C1 segment of cervical spinal cord (tissue), 14 donors: ENCODE data around the gene CCNQ.

ENCODE experiments used
- DNase-seq, 14 donors: peaks; one replicate each; lab custom pipeline; 2025; lab: John Stamatoyannopoulos, UW

CCNQ gene

DNA sequence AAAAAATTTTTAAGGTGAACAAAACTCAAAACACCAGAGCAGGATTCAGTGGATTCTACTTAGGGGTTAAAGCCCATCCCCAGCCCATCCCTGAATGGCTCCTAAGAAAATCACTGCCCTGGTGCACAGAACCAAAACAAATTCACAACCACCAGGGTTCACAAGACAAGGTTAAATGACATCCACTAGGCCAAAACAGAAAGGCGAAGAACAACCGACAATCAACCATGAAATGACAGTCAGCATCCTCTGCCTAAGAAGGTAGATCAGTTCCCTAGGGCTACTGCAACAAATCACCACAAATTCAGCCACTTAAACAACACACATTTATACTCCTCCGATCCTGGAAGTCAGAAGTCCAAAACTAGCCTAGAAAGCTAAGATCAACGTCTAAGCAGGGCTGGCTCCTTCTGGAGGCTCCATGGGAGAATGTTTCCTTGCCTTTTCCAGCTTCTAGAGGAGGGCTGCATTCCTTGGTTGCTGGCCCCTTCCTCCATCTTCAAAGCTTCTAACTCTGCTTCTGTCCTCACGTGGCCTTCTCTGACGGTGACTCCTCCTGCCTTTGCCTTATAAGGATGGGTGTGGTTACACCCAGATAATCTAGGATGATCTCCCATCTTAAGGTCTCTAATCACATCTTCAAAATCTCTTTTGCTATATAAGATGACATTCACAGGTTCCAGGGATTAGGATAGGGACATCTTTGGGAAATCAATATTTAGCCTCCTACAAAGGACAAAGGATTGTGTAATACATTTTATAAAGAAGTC, 1.8 kb downstream of the CCNQ start:
- no peak for DNase-seq

DNA sequence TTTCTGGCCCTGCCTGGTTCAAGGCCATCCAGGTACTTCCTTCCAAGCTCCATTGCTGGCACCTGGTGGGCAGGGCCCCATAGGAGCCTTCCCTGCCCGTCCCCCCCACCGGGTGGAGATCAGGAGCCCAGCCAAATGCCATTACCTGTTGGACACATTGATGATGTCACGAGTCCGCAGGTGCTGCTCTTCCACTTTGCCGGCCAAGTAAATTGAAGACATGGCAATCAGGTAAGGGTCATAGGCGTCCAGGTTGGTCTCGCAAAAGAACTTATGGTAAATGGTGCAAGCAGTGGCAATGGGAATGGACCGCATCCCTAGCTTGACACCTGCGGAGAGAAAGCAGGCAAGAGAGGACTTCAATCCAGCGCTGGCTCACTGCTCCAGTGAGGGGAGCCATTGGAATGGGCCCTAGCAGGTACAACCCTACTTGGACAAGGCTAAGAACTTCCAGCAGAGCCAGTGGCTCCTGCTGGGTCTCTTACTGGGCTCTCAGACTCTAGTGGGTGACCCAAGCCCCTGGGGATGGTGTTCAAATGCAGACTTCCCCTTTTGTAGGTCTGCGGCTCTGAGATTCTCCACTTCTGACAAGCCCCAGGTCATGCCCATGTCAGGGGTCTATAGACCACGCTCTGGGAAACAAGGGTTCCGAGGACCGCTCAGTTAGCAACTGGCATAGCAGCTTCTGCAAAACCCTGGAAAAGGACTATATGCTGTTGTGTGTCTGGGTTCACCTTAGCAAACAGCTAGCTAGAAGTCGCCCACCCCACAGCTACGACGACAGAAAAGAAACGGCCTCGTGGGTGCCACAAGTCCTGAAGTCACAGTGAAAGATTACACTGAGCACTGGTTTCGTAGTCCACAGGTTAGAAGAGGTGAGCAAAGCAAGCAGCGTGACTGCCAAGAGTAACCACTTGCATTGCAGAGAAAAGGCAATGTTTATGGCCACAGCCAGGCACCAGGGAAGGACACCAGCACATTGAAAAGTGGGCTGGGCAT, 2.8 kb downstream of the CCNQ start:
- no peak for DNase-seq

DNA sequence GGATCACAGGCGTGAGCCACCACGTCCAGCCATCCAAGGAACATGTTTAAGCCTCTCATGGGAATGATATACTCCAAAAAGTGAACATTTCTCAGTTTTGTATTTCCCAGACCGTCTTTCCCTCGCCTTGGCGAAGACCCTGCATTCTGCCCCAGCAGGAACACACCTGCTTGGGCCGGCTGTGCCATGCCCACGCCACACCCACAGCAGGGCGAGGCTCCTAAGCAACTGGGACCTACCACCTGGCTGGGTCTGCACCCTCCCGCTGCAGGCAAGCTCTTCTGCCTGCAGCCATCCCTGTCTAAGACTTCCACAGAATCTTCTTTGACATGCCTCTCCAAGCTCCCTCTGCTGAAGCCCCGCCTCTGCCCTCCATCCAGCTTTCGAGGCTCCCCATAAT, 3.6 kb downstream of the CCNQ start:
- no peak for DNase-seq

DNA sequence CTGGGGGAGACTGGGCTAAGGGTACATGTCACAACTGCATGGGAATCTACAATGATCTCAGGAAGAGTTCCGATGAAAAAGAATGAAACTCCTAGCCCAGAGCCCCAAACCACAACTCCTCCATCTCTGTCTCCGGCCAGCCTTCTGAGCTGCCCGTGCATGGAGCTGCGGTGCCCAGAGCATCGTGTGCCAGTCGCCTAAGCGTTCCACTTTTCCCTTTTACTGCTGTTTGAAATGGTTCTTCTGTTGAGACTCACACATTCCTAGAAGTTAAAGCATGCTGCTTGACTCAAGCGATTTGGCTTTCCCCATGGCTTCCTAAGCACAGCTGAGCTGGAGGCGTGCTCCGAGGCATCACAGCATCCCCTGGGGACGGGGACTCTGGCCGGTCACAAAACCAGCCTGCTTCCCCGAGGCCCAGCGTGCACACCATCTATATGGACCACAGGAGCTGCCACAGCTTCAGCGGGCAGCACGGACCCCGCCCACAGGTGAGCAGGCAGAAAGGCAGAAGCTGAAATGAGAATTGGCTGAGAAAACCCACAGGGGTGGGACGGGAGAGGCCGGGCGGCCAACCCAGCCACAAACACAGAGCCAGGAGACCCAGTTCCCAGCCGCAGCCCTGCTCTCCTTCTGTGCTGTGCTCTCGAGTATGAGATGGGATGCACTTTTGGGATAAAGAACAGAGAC, 5.0 kb downstream of the CCNQ start:
- no peak for DNase-seq

DNA sequence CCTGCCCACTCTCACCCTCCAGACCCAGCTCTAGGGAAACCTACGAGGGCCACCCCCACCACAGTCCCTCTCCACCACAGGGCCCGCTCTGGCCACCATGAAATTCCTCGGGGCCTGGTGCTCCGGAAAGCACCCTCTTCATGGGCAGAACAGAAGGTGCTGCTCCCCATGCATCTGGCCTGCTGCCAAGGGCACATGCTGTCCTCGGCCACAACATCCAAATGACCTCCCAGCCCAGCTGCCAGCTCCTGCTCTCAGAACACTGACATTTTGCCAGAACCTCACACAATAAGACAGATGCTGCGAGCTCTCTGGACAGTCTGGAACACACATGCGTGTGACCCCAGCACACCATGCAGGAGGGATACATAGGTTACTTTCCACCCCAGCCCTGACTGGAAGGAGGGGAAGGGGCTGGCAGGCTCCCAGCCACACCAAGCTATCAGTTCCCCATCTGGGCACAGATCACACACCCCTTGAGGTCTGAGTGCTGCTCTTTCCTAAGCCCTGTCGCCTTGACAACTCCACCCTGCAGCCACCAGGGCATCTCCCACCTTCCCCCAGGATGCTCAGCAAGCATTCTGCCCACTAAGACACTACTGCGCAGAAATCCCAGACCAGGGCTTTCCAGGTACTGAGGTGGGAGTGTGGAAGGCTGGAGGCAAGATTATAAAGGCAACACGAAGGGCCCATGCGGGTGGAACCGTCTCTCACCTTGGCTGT, 5.8 kb downstream of the CCNQ start:
- DNase-seq = peak in 9 of 14 donors; percentile 9 to 59 (median 15)

DNA sequence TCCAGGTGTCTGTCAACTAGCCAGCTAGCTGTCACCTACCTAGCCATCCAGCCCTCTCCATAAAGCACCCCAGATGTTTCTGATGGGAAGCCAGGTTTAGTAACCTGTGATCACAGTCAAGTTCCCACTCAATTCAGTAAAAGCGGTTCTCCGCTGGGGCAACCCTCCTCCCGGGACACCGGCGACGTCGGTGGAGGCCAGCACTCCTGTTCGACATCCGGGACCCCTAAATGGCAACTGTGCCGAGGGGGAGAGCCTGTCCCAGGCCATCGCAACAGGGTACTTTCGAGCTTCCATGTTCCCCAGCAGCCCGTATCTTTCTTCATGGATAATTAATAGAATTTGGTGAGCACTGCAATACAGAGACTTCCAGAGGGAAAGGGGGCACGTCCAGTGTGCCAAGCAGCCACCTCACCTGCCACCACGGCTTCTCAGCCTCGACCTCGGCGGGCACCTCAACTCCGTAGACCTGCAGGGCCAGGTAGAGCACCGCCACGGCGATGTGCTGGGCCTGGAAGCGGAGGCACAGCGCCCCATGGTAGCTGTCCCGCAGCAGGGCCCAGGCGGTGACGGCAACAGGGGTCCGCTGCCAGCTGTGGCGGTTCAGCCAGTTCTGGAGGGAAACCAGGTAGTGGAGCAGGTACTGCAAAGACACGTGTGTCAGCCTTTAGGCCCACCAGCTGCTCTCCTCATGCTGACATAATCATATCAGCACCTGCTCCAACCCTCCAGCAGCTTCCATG, 6.7 kb downstream of the CCNQ start:
- DNase-seq = no peak

DNA sequence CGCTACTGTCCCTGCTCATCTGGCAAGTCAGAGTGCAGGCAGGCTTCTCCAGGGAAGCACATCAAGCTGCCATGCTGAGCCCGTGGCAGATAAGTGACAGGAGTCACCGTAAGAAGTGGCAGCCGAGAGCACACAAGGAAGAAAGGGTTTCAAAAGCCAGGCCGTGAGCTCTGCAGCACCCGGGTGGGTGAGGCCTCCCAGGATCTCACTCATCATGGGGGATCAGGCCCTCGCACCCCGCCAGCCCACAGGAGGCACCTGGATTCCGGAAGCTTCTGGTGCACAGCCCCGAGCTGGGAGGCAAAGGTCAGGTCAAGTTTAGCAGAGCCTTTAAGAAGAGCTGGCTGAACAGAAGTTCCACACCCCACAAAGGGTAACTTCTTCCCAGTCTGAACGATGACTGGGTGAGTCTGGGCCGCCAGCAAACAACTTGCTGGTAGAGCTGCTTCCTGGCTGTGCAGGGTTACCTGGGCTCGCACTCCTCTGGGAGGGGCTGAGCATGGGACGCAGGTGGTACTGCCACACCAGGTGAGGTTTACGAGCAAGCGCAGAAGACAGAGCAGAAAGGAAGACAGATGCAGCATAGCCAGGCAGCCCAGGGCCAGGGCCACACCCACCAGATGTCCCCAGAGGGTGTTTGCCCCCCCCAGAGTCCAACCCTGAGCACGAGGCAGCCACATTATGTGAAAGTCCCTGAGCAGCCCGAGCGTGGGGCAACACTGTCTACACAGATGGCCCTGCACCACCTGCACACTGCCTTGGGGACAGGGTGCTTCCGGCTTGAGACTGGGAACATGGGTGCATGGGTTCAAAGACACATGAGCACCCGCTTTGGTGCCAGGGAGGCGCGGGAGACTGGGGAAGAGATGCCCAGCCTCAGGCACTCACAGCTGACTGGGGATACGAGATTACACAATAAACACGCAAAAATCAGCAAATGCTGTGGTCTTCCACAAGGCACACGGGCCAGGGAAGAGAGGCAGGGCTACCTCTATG, 7.7 kb downstream of the CCNQ start:
- DNase-seq = no peak

DNA sequence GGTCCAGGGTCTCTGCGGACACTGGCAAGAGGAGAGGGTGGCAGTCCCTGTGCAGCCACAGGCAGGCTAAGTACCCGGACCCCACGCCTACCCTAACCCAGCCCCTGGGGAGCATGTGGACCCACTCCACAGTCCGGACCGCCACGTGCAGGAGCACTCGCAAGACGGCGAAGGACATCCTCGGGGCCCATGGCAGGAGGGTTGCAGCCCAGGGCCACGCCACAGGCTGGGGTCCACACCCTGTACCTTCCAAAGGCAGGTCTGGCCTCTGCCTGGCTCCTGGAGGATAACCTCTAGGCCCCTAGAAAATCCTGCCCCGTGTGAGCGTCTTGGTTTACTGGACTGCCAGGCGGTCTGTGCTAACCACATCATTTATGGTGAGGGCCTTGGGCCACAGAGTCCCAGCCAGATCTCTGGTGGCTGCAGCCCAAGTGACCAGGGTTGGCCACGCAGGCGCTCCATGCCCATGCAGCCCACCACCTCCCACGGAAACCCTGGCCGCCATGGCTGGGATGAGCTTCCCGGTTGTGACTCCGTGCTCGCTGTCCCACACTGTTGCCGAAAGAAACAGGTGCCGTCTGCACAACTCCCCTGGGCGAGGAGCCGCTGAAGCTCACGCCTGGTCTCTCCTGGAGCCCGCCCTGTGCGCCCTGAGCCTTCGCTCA, 10.0 kb downstream of the CCNQ start:
- DNase-seq = no peak

DNA sequence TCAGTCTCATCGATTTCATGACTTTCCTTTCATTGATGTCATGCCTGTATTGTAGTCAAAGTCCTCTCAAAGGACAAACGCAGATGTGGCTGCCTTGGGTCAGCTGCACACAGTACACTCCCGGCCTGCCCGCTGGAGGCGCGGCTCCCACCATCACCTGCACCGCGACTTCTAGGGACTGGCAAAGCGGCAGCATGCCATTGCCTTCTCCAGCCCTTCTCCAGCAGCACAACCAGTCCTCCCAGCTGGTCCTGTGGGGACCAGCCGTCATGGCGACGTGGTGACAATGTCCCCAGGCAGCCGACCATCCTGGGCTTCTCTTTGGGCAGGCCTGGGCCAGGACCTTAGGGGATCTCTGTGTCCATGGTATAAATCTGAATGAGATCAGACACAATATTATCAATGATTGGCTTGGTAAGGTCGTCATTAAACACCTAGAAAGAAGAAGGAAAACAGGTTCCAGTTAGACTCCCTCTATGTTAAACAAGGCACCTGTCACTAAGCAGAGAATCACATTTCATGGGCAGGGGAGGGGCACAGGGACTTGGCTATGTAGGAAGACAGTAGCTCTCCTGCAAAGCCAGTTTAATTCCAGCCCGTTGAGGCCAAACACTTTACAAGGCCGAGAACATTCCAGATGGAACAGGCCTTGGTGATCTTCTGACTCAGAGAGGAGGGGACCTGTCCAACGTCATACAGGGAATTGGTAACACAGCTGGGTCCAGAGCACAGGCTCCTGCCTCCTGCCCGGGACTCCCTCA, 10.7 kb downstream of the CCNQ start:
- no peak for DNase-seq

DNA sequence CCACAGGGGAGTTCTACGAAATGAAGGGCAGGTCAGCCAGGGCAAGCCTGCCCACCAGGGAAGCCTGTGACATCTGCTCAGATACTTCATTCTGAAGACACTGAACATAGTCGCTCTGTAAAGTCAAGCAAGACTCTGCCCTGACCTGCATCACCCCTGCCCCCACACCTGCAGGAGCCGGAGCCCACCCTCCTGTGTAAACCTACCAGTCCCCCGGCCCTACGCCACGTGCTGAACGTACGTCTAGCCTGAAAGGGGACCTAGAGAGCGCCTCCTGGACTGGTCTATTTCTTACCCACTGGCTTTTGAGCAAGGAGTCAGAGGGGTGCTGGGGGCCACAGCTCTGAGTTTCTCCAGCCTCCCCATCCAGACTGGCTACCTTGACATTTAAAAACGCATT, 11.6 kb downstream of the CCNQ start:
- DNase-seq = no peak

DNA sequence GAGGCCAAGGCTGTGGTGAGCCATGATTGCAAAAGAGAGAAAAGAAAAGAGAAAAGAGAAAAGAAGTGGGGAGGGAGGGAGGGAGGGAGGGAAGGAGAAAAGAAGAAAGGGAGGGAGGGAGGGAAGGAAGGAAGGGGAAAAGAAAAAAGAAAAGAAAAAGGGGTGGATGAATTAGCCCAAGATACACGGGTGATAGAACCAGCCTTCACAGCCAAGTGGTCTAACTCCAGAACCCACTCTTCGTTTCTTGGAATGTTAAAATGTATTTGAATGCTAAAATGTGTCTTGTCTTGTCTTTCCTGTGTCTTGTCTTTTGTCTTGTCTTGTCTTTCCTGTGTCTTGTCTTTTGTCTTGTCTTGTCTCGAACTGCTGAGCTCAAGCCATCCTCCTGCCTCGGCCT, 13.1 kb downstream of the CCNQ start:
- DNase-seq = no peak

DNA sequence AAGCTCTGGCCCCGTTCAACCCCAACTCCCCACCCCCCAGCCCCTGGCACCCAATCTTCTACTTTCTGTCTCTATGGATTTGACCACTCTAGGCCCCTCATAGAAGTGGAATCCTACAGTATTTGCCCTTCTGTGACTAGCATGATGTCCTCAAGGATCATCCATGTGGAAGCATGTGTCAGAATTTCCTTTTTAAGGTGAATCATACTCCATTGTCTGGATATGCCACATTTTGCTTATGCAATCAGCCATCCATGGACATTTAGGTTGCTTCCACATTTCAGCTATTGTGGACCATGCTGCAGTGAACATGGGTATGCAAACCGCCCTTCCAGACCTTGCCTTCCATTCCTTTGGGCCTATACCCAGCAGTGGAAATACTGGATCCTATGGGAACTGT, 15.5 kb downstream of the CCNQ start:
- DNase-seq = no peak

DNA sequence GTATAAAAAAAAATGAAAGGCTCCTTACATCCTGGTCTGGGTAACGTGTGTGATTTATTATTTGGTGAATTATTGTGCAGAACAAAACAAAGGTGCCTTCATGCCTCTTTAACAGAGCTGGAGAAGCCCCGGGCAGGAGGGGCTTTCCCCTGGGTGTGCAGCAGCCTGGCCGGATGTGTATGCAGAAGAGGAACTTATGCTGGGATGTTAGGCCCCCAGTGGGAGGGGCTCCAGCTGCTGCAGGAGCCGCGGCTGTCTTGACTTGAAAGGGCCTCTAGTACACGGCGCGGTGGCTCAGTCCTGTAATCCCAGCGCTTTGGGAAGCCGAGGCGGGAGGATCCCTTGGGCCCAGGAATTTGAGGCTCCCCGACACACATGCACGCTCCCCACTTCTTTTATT, 16.0 kb downstream of the CCNQ start:
- DNase-seq = peak in 1 of 14 donors; percentile 5

DNA sequence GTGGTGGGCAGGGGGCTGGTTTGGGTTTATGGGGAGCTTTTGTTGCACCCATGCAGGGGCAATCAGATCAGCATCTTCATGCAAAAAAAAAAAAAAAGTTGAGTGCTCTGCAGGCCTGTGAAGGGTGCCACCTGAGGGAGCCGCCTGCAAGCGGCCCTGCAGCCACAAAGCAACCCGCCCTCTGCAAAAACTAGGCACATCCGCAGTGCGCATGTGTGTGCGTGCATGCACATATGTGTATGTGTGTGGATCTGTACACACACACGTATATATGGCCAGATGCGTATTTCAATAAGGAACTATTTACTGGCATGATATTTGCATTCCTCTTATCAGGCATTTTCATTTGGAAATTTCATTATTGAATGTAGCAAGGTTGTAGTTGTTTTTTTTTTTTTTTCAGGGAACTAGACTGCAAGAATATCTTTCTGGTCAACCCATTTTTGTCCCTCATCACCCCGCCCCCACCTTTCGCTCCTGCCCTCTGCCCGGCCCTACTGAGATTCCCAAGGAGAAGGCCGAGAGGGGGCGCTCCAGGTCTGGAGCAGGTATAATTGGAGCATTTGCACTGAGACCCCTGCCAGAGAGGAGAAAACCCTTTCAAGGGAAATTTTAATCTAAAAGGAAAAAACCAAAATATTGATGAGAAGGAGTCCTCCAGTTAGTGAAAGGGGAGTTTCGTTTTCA, 18.1 kb downstream of the CCNQ start:
- DNase-seq = no peak

DNA sequence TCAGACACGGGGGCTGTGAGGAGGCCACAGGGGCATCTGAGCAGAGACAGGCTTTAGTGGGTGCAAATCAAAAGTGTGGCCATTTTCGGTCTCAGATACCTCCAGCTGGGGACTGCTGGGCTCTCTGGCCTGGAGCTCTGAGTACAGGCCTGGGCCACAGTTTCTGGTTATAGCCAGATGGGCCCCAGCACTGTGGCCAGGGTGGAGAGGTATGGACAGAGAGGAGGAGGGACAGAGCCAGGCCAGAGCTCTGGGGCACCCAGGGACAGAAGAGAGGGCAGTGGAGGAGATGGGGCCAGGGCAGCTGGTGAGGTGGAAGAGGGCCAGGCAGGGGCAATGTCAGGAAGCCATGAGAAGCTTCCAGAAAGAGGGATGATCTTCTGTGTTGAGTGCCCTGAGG, 20.1 kb downstream of the CCNQ start:
- DNase-seq = no peak

DNA sequence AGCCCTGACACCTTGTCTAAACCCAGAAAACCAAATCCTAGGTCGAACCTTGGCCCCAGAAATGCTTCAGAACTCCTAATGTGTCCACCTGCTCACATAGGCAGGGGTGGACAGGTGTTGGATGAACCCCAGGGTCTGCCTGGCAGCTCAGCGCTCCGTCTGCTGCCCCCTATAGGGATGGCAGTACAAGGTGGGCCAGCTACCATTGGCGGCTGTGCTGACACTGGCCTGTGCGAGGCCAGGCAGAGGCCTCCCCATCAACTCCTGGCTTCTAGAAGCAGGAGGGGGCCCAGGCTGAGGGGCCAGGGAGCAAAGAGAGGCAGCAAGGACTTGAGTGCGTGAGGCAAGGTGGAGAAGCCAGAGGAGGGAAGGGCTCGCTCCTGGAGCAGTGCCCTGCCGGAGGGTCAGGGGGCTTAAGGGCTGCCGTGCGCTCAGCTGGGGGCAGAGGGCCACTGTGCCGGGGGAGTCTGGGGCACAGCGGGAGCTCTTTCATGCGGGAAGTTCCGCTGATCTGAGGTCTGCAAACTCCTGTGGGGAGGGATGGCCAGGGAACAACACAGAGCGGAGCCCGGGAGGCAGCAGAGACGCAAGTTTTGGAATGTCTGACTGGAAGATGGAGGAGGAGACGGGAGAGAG, 20.6 kb downstream of the CCNQ start:
- DNase-seq = no peak

DNA sequence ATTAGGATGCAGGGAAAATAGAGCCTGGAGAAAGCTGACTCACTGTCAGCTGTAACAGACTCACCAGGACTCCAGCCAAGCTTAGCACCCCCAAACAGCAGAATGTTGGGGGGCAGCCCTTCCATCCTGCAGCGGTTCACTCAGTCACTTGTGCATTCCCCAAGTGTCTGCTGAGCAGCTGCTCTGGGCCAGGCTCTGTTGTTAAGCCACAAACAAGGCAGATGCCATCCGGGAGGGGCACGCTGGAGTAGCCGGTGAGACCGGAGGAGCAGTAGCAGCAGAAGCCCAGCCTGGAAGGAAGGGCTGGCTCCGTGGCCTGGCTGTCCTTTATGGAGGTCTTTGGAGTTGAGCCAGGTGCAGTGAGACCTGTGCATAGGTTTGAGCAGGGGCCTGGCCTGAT, 22.0 kb downstream of the CCNQ start:
- no peak for DNase-seq
